Activated T-helper 17 cell treated with anti-CD3 and anti-CD28 coated beads, Interleukin-2, amount 50 U/mL, for 72 hours (primary cell): Measurements from ENCODE around the gene SACM1L. TPM values are rescaled to one million over a fixed set of nuclear protein-coding genes. Genes with fewer than 3 reads are reported as not detected.
A peak's percentile ranks its signal among the peaks of the same experiment; 100 is the strongest.
"Not testable (repeated sequence)": the region's sequence is repeated elsewhere in the genome, so short reads cannot be mapped to it uniquely, and the experiment has no call there.

Experiments
- ATAC-seq: fragments of 150-1000 bp; cut with Tn5 transposase; replicated peaks from 2 replicates; pipeline ENCODE4 v1.10.0; 2021; ENCODE audit warnings: mild to moderate bottlenecking, moderate library complexity
- H3K27ac Mint-ChIP-seq: one replicate; pipeline ENCODE4 v1.8.0; 2022; ENCODE audit warnings: mixed read lengths
- H3K27me3 Mint-ChIP-seq: one replicate; pipeline ENCODE4 v1.8.0; 2022; ENCODE audit warnings: mixed read lengths
- H3K36me3 Mint-ChIP-seq: one replicate; pipeline ENCODE4 v1.8.0; 2022; ENCODE audit warnings: low read depth, mild to moderate bottlenecking, mixed read lengths
- H3K4me1 Mint-ChIP-seq: one replicate; pipeline ENCODE4 v1.8.0; 2022; ENCODE audit warnings: mixed read lengths
- H3K4me3 Mint-ChIP-seq: one replicate; pipeline ENCODE4 v1.8.0; 2022; ENCODE audit warnings: mild to moderate bottlenecking, mixed read lengths
- H3K9me3 Mint-ChIP-seq: one replicate; pipeline ENCODE4 v1.8.0; 2022; ENCODE audit warnings: mixed read lengths
- total RNA-seq, 2 donors: library from RNA; stranded (reverse); gene quantifications; one replicate each; pipeline ENCODE4 v1.2.3, GENCODE V29; 2022

SACM1L gene
- total RNA-seq, 2 donors from 2014 or later, result 49.2 to 57.4 TPM

DNA sequence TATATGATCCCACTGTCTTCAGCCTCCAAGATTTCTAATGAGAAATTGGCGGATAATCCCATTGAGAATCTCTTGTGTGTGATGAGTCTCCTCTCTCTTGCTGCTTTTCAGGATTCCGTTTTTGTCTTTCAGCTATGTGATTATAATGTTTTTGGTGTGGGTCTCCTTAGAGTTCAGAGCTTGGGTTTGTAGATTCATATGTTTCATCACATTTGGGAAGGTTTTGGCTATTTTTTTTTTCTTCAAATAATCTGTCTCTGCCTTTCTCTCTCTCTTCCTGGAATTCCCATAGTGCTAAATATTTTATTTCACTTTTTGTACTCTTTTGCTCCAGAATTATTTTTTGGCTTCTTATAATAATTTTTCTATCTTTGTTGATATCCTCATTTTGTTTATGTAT is 40.4 kb downstream of the SACM1L start:
- H3K36me3 Mint-ChIP-seq, result peaks cover 93% of the 10 kb centered on the region
- no peaks in the 10 kb centered on the region for H3K27me3 Mint-ChIP-seq

DNA sequence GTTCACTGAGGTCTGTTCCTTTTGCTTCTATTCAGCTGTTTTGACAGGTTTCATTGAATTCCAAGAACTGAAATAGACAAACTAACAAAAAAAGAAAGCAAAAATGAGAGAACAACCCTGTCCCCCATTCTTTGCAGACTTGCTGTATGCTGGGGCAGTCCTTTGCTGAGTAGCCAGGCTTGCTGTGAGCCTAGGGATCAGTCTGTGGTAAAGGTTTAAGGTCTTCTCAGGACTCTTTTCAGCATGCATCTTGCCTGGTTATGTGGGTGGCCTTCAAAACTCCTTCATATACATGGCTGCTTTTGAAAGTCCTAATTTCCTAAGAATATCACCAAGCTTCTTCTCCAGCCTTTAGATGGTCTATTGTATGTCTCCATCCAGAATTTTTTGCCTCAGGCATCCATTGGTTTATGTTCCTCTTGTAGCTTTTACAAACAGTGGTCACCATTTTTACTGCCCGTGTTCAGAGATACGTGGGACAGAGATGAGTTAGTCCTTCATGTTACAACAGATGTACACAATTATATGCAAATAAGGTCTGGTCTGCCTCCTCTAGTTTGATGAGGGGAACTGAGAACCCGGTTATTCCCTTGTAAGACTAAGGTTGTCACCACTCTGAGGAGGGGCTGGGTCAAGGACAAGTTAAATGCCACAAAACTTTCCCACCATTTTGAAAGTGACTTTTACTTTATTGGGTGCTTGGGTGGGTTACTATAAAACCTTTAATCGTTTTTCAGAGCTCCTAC is 41.4 kb downstream of the SACM1L start:
- Mint-ChIP-seq H3K27me3 (no peaks in the 10 kb centered on the region), H3K27ac (peak overlapping the region; percentile 35), H3K36me3 (peaks cover 93% of the 10 kb centered on the region), H3K4me1 (peaks cover 7% of the 10 kb centered on the region), H3K4me3 (no peak overlapping the region), H3K9me3 (no peaks in the 10 kb centered on the region)
- ATAC-seq, result no peak

More for the DNA sequence above, 40.4 kb downstream of the SACM1L start:
- Mint-ChIP-seq H3K4me1 (peaks cover 7% of the 10 kb centered on the region), H3K4me3 (no peak overlapping the region), H3K27ac (peak overlapping the region; percentile 35), H3K9me3 (no peaks in the 10 kb centered on the region)
- no peak for ATAC-seq

DNA sequence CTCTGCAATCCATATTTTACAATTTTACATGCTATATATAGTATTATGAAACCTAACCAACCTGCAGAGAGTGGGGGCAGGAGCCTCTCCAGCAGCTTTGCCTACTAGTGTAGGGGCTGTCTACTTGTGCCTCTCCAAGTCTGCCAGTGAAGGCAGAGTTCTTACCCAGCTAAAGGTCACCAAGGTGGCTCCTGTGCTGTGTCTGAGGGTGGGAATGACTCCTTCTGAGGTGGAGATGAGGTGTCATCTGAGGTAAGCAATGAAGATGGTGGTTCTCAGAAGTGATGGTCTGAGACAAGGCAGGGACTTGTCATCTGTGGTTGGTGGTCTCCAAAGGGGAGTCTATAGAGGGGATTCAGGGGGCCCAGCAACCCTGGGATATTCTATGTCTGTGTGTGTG is 47.5 kb downstream of the SACM1L start:
- peak; percentile 74 for ATAC-seq
- Mint-ChIP-seq H3K36me3 (peaks cover 98% of the 10 kb centered on the region), H3K4me3 (no peak overlapping the region), H3K27ac (peak overlapping the region; percentile 77), H3K9me3 (no peaks in the 10 kb centered on the region), H3K27me3 (no peaks in the 10 kb centered on the region), H3K4me1 (peaks cover 28% of the 10 kb centered on the region)

DNA sequence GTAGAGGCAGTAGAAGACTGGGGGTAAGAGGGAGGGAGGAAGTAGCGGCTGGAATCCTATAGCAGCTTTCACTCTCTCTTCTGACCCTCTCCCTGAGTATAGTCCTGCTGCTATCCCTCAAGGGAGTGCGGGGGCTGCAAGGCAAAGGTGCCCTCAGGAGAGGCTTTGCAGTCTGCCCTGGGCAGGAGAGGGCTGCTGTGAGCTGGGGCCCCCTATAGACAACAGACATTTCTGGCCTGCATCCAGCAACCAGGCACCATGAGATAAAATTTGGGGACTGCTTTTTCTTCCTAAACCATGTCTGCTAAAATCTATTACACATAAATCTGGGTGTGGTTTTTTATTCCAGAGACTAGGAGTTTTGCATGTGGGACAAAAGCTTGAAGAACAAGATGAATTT is 48.0 kb downstream of the SACM1L start:
- Mint-ChIP-seq H3K36me3 (peaks cover 98% of the 10 kb centered on the region), H3K4me1 (peaks cover 28% of the 10 kb centered on the region), H3K9me3 (no peaks in the 10 kb centered on the region), H3K4me3 (no peak overlapping the region), H3K27me3 (no peaks in the 10 kb centered on the region), H3K27ac (peak overlapping the region; percentile 77)
- ATAC-seq, result no peak

DNA sequence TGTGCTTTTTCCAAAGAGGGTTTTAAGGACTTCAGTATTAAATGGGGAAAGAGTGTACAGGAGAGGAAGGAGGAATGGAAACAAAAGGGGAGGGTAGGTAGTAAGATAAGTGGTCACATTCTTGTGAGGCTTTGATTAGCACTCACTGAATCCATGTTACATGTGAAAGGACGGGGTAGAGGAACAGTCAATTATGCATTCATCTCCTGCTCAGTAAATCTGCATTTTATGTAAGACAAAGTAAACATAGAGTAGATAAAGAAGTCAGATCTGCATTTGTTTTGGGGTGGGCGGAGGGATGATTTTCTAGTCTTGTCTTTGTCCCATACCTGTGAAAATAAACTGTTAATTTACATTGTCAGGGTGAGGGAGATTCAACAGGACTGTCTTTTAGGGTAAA is 50.8 kb downstream of the SACM1L start:
- H3K27me3 Mint-ChIP-seq, result no peaks in the 10 kb centered on the region
- H3K4me3 Mint-ChIP-seq, result no peak overlapping the region
- H3K4me1 Mint-ChIP-seq, result peaks cover 28% of the 10 kb centered on the region
- no peaks in the 10 kb centered on the region for H3K9me3 Mint-ChIP-seq
- peaks cover 93% of the 10 kb centered on the region for H3K36me3 Mint-ChIP-seq
- peak overlapping the region; percentile 14 for H3K27ac Mint-ChIP-seq
- ATAC-seq, result no peak

DNA sequence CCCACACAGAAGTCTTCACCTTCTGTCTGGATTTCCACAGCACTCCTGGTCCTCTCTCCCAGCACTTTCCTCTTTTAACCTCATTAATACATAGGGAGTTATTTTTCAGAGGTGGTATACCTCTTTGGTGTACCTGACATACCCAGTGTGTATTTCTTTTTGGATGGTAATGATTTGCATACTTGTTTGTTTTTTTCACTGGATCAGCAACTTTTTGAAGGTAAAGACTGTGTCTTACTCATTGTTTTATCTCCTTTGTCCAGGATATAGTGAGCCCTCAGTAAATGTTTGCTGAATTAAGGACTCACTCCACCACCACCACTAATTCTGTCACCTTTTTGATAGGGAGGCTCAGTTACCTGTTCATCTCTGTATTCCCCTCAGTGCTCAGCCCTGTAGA is 52.1 kb downstream of the SACM1L start:
- Mint-ChIP-seq H3K36me3 (peaks cover 92% of the 10 kb centered on the region), H3K9me3 (no peaks in the 10 kb centered on the region), H3K27me3 (no peaks in the 10 kb centered on the region), H3K27ac (peak overlapping the region; percentile 85), H3K4me3 (no peak overlapping the region), H3K4me1 (peaks cover 28% of the 10 kb centered on the region)
- no peak for ATAC-seq

DNA sequence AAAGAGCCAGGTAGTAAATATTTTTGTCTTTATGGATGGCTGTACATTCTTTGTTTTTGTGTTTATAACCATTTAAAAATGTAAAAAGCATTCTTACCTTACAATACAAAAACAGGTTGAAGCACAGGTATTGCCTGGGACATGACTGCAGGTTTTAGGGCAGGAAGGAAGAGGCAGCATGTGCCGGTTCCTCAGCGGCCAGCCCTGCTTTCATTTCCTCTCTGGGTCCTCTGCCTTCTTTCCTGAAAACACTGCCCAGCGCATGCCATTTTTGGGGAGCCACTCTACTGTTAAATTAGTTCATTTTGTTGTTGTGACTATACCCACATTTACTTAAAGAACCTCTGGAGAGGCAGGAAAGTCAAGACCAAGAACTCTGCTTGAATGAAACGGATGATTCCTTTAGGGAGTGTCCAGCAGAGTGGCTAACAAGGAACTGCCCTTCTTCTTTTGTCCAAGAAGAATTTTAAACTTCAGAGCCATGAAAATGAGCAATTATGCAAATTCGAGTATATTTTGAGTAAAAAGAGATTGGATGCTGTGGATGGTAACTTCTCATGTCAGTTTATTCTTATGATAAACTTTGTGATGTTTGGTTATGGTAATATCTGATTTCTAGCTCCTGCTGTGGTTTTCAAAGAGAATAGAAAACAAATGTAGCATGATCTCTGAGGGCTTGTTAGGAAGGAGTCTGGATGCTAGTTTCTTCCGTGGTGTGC is 52.7 kb downstream of the SACM1L start:
- peaks cover 25% of the 10 kb centered on the region for H3K4me1 Mint-ChIP-seq
- H3K4me3 Mint-ChIP-seq, result no peak overlapping the region
- no peak for ATAC-seq
- H3K9me3 Mint-ChIP-seq, result no peaks in the 10 kb centered on the region
- H3K36me3 Mint-ChIP-seq, result peaks cover 85% of the 10 kb centered on the region
- peak overlapping the region; percentile 85 for H3K27ac Mint-ChIP-seq
- no peaks in the 10 kb centered on the region for H3K27me3 Mint-ChIP-seq

DNA sequence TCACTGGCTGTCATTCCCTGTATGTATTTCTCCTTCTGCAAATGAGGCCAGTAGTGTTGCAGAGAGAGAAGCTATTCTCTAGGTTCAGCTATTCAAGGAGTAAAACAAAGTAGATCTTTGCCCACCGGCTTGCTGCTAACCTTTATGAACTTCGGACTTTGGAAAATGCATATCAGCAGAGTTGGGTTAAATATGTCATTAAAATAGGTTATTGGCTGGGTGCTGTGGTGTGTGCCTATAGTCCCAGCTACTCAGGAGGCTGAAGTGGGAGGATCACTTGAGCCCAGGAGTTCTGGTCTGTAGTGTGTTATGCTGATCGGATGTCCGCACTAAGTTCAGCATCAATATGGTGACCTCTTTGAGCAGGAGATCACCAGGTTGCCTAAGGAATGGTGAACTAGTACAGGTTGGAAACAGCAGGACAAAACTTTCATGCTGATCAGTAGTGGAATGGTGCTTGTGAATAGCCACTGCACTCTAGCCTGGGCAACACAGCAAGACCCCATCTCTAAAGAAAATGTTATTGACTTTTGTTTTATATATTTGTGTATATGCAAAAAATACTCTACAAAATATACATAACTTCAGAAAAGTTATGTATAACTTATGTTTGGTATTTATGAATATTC is 53.4 kb downstream of the SACM1L start:
- peaks cover 84% of the 10 kb centered on the region for H3K36me3 Mint-ChIP-seq
- ATAC-seq, result no peak
- peaks cover 23% of the 10 kb centered on the region for H3K4me1 Mint-ChIP-seq
- H3K27ac Mint-ChIP-seq, result no peak overlapping the region
- H3K9me3 Mint-ChIP-seq, result no peaks in the 10 kb centered on the region
- no peaks in the 10 kb centered on the region for H3K27me3 Mint-ChIP-seq
- H3K4me3 Mint-ChIP-seq, result no peak overlapping the region

DNA sequence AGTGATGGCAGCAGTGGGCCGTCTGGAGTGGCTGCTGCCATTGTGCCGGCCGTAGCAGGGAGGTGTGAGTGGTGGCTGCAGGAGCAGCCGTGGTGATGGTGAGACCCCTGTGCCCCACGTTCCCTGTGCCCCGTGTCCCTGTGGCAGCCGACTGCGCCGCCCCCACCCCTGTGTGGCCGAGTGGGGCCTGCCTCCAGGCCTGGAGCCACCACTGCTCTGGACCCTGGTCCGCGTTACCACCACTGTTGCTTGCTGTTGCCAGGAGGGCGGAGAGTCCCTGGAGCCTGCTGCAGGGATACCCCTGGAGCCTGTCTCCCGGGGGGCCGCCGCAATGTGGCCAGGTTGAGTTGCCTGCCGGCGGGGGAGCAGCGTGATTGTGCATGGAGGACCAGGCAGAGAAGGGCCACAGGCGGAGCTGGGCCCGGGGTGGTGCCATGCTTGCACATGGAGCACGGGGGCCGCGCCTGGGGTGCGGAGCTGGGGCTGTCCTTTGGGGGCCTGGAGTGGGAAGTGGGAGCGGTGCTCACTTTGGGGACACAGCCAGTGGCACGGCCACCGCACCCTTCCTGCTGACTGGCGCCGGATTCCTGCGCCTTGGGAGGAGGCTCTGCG is 57.1 kb downstream of the SACM1L start:
- peaks cover 53% of the 10 kb centered on the region for H3K36me3 Mint-ChIP-seq
- no peaks in the 10 kb centered on the region for H3K9me3 Mint-ChIP-seq
- no peak overlapping the region for H3K27ac Mint-ChIP-seq
- H3K4me1 Mint-ChIP-seq, result peaks cover 9% of the 10 kb centered on the region
- no peak for ATAC-seq
- no peak overlapping the region for H3K4me3 Mint-ChIP-seq
- no peaks in the 10 kb centered on the region for H3K27me3 Mint-ChIP-seq

DNA sequence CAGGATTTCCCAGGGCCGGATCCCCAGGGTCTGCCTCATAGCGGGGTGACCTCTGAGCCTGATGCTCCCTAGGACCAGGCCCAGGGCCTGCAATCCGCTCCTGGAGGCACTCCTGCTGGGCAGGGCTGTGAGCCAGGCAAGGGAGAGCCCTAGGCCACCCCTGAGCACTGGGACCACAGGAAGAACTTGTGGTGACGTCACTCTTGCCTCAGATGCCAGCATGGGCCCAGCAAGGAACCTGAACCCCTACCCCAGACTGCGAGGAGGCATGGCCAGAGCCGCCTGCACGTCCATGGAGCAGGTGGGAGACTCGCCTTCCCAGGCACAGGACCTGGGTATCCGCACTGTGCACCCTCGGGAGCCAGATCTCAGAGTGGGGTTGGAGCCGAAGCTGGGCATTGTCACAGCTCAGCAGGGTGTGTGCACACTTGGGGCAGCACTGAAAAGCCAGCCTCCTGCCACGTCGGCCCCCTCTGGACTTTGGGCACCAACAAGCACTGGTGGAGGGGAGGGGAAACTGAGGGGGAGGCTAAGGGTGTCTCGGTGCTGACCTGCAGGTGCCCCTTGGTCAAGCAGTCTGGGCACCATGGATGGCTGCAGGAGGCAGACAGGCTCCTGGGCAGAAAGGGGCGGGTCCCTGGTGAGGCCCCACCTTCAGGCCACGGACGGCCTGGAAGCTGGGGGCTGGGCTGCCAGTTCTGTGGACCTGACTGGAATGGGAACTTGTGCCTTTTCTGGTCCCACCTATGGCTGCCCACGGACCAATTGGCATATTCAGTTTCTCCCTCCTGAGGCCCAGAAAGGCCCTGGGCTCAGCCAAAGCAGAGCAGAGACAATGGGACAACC is 57.8 kb downstream of the SACM1L start:
- no peak for ATAC-seq
- Mint-ChIP-seq H3K36me3 (peaks cover 45% of the 10 kb centered on the region), H3K4me1 (peaks cover 5% of the 10 kb centered on the region), H3K4me3 (no peak overlapping the region), H3K9me3 (no peaks in the 10 kb centered on the region), H3K27me3 (no peaks in the 10 kb centered on the region), H3K27ac (no peak overlapping the region)

DNA sequence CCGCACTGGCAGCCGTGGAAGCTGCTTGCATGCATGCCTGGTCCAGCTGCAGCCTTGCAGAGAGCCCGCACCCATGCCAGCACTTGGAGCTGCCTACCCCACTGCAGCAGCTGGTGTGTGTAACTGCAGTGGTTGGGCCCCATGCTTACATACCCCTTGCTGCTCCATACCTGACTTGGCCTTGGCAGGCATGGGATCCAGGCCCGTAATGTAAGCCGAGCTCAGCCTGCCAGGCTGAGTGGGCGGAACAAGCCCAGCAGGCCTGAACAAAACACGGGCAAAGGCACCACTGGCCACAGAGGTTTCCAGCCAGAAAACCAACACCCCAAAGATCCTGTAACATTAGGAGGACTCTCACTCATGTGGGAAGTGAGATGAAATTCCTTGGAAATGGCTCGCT is 58.9 kb downstream of the SACM1L start:
- no peak for ATAC-seq
- Mint-ChIP-seq H3K9me3 (no peaks in the 10 kb centered on the region), H3K27ac (no peak overlapping the region), H3K27me3 (no peaks in the 10 kb centered on the region), H3K4me3 (no peak overlapping the region), H3K36me3 (peaks cover 38% of the 10 kb centered on the region), H3K4me1 (peaks cover 5% of the 10 kb centered on the region)

DNA sequence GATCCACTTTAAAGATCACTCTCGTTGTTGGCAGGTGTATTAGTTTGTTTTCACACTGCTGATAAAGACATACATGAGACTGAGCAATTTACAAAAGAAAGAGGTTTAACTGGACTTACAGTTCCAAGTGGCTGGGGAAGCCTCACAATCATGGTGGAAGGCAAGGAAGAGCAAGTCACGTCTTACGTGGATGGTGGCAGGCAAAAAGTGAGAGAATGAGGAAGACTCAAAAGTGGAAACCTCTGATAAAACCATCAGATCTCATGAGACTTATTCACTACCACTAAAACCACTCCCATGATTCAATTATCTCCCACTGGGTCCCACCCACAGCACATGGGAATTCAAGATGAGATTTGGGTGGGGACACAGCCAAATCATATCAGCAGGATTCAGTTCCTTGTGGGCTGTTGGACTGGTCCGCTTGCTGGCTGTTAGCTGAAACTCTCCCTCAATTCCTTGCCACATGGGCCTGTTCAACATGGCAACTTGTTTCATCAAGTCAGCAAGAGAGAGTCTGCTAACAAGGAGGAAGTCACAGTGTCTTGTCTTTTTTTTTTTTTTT is 59.9 kb downstream of the SACM1L start:
- not testable (repeated sequence) for H3K9me3 Mint-ChIP-seq, ATAC-seq, H3K4me1 Mint-ChIP-seq, H3K27me3 Mint-ChIP-seq, H3K4me3 Mint-ChIP-seq
- Mint-ChIP-seq H3K27ac (peak overlapping the region; percentile 37), H3K36me3 (peaks cover 28% of the 10 kb centered on the region)

DNA sequence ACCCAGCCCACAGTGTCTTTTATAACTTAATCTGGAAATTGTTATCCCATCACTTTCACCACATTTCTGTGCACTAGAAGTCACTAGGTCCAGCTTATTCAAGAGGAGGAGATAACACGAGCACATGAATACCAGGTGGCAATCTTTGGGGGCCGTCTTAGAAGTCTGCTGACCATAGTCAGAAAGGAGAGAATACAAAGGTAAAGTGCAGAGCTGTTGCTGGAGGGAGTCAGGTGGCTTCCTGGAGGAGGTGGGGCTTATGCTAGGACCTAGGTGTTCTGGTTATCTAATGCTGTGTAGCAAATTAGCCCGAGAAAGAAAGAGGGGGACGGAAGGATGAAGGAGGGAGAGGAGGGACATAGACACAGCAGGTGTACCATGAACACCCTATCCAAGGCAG is 60.7 kb downstream of the SACM1L start:
- no peak overlapping the region for H3K4me3 Mint-ChIP-seq
- peaks cover 13% of the 10 kb centered on the region for H3K4me1 Mint-ChIP-seq
- no peaks in the 10 kb centered on the region for H3K27me3 Mint-ChIP-seq
- H3K36me3 Mint-ChIP-seq, result peaks cover 23% of the 10 kb centered on the region
- H3K27ac Mint-ChIP-seq, result no peak overlapping the region
- no peak for ATAC-seq
- no peaks in the 10 kb centered on the region for H3K9me3 Mint-ChIP-seq
